Raji (cell line): ENCODE measurements around the gene PLEKHJ1.

Experiments used
- POLR2A ChIP-seq: IDR thresholded peaks from 2 replicates; pipeline ENCODE4 v1.6.1; 2011; ENCODE audit warnings: low read depth, low read length, control low read depth; ENCODE audit not compliant: insufficient read depth

Gene PLEKHJ1

GRCh38 chr19:2255112-2255845, 19.1 kb upstream of the PLEKHJ1 start:
- no peak for TF ChIP-seq POLR2A

GRCh38 chr19:2254064-2254872, 18.1 kb upstream of the PLEKHJ1 start:
- TF ChIP-seq POLR2A: no peak

- TF ChIP-seq POLR2A: no peak
Observed at GRCh38 chr19:2253106-2254063, 17.3 kb upstream of the PLEKHJ1 start.

GRCh38 chr19:2252797-2253105, 16.6 kb upstream of the PLEKHJ1 start:
- TF ChIP-seq POLR2A: no peak

- no peak for TF ChIP-seq POLR2A
Observed at GRCh38 chr19:2252055-2252796, 16.1 kb upstream of the PLEKHJ1 start.

- TF ChIP-seq POLR2A: no peak
Observed at GRCh38 chr19:2251106-2252054, 15.3 kb upstream of the PLEKHJ1 start.

- no peak for TF ChIP-seq POLR2A
Observed at GRCh38 chr19:2250766-2251105, 14.6 kb upstream of the PLEKHJ1 start.

- TF ChIP-seq POLR2A: no peak
Observed at GRCh38 chr19:2249880-2250765, 14.0 kb upstream of the PLEKHJ1 start.

- no peak for TF ChIP-seq POLR2A
Observed at GRCh38 chr19:2249010-2249866, 13.1 kb upstream of the PLEKHJ1 start, which contains the start of gene AMH. Gene AMH (plus strand): TSS chr19:2249323. CDS start chr19:2249333, 10 bp downstream.

GRCh38 chr19:2248136-2249009, 12.2 kb upstream of the PLEKHJ1 start:
- no peak for TF ChIP-seq POLR2A

GRCh38 chr19:2247433-2248101, 11.4 kb upstream of the PLEKHJ1 start:
- TF ChIP-seq POLR2A: no peak
